Measurements from ENCODE around the gene AURKB.
"Not testable (repeated sequence)": the region's sequence is repeated elsewhere in the genome, so short reads cannot be mapped to it uniquely, and the experiment has no call there.

The AURKB gene

GRCh38 chr17:8209907-8210760 lies at the start of gene AURKB:
TSS of gene AURKB (minus strand) at chr17:8210575. CDS start at chr17:8210224, 351 bp downstream.
- Histone ChIP-seq H3K36me3 (ENCODE audit: insufficient read depth, low read length) (peaks cover 27% of the 10 kb centered on the region), H3K27me3 (ENCODE audit: insufficient read depth, low read length) (no peaks in the 10 kb centered on the region), H3K9me3 (ENCODE audit: low read length) (no peaks in the 10 kb centered on the region), H3K4me3 (ENCODE audit: low read length) (peak within 1 kb of the TSS; percentile 69), H2AFZ (ENCODE audit: low read depth, low read length) (peak within 1 kb of the TSS; percentile 85), H3K4me1 (ENCODE audit: insufficient read depth, low read length) (peaks cover 15% of the 10 kb centered on the region)

GRCh38 chr17:8257801-8258200 lies 47.4 kb upstream of the AURKB start:
- H3K27me3 ChIP-seq (ENCODE audit: insufficient read depth, low read length) = no peaks in the 10 kb centered on the region
- no peak overlapping the region for H2AFZ ChIP-seq (ENCODE audit: low read depth, low read length)
- H3K4me1 ChIP-seq (ENCODE audit: insufficient read depth, low read length) = no peaks in the 10 kb centered on the region
- peaks cover 2% of the 10 kb centered on the region for H3K9me3 ChIP-seq (ENCODE audit: low read length)
- H3K4me3 ChIP-seq (ENCODE audit: low read length) = no peak overlapping the region
- H3K36me3 ChIP-seq (ENCODE audit: insufficient read depth, low read length) = peaks cover 64% of the 10 kb centered on the region

- H3K4me1 ChIP-seq (ENCODE audit: insufficient read depth, low read length) = no peaks in the 10 kb centered on the region
- peaks cover 2% of the 10 kb centered on the region for H3K9me3 ChIP-seq (ENCODE audit: low read length)
- peaks cover 59% of the 10 kb centered on the region for H3K36me3 ChIP-seq (ENCODE audit: insufficient read depth, low read length)
- H3K27me3 ChIP-seq (ENCODE audit: insufficient read depth, low read length) = no peaks in the 10 kb centered on the region
- H3K4me3 ChIP-seq (ENCODE audit: low read length) = no peak overlapping the region
- no peak overlapping the region for H2AFZ ChIP-seq (ENCODE audit: low read depth, low read length)
These were observed 46.3 kb upstream of the AURKB start for GRCh38 chr17:8256691-8257090.

GRCh38 chr17:8256291-8256690 lies 45.9 kb upstream of the AURKB start:
- Histone ChIP-seq H3K9me3 (ENCODE audit: low read length) (peaks cover 2% of the 10 kb centered on the region), H3K27me3 (ENCODE audit: insufficient read depth, low read length) (no peaks in the 10 kb centered on the region), H3K4me1 (ENCODE audit: insufficient read depth, low read length) (no peaks in the 10 kb centered on the region), H3K4me3 (ENCODE audit: low read length) (no peak overlapping the region), H2AFZ (ENCODE audit: low read depth, low read length) (no peak overlapping the region), H3K36me3 (ENCODE audit: insufficient read depth, low read length) (peaks cover 59% of the 10 kb centered on the region)

GRCh38 chr17:8255499-8255898 lies 45.1 kb upstream of the AURKB start:
- Histone ChIP-seq H3K9me3 (ENCODE audit: low read length) (peaks cover 2% of the 10 kb centered on the region), H3K27me3 (ENCODE audit: insufficient read depth, low read length) (no peaks in the 10 kb centered on the region), H2AFZ (ENCODE audit: low read depth, low read length) (no peak overlapping the region), H3K36me3 (ENCODE audit: insufficient read depth, low read length) (peaks cover 53% of the 10 kb centered on the region), H3K4me1 (ENCODE audit: insufficient read depth, low read length) (peaks cover under 1% of the 10 kb centered on the region), H3K4me3 (ENCODE audit: low read length) (no peak overlapping the region)

- H3K4me1 ChIP-seq (ENCODE audit: insufficient read depth, low read length) = peaks cover 7% of the 10 kb centered on the region
- no peak overlapping the region for H3K4me3 ChIP-seq (ENCODE audit: low read length)
- H3K9me3 ChIP-seq (ENCODE audit: low read length) = no peaks in the 10 kb centered on the region
- peaks cover 47% of the 10 kb centered on the region for H3K36me3 ChIP-seq (ENCODE audit: insufficient read depth, low read length)
- H3K27me3 ChIP-seq (ENCODE audit: insufficient read depth, low read length) = no peaks in the 10 kb centered on the region
- H2AFZ ChIP-seq (ENCODE audit: low read depth, low read length) = no peak overlapping the region
These were observed 44.5 kb upstream of the AURKB start for GRCh38 chr17:8254881-8255280.

- Histone ChIP-seq H3K27me3 (ENCODE audit: insufficient read depth, low read length) (no peaks in the 10 kb centered on the region), H3K4me3 (ENCODE audit: low read length) (no peak overlapping the region), H3K36me3 (ENCODE audit: insufficient read depth, low read length) (peaks cover 44% of the 10 kb centered on the region), H3K4me1 (ENCODE audit: insufficient read depth, low read length) (peaks cover 11% of the 10 kb centered on the region), H3K9me3 (ENCODE audit: low read length) (no peaks in the 10 kb centered on the region), H2AFZ (ENCODE audit: low read depth, low read length) (no peak overlapping the region)
These were observed 43.4 kb upstream of the AURKB start for GRCh38 chr17:8253801-8254200.

GRCh38 chr17:8251411-8251810 lies 41.0 kb upstream of the AURKB start:
- Histone ChIP-seq H3K4me1 (ENCODE audit: insufficient read depth, low read length) (peaks cover 11% of the 10 kb centered on the region), H3K36me3 (ENCODE audit: insufficient read depth, low read length) (peaks cover 25% of the 10 kb centered on the region)
- not testable (repeated sequence) for H2AFZ ChIP-seq (ENCODE audit: low read depth, low read length); H3K9me3 ChIP-seq (ENCODE audit: low read length); H3K27me3 ChIP-seq (ENCODE audit: insufficient read depth, low read length); H3K4me3 ChIP-seq (ENCODE audit: low read length)

- peak overlapping the region; percentile 60 for H2AFZ ChIP-seq (ENCODE audit: low read depth, low read length)
- H3K36me3 ChIP-seq (ENCODE audit: insufficient read depth, low read length) = peaks cover 13% of the 10 kb centered on the region
- H3K9me3 ChIP-seq (ENCODE audit: low read length) = no peaks in the 10 kb centered on the region
- H3K4me1 ChIP-seq (ENCODE audit: insufficient read depth, low read length) = peaks cover 11% of the 10 kb centered on the region
- no peaks in the 10 kb centered on the region for H3K27me3 ChIP-seq (ENCODE audit: insufficient read depth, low read length)
- H3K4me3 ChIP-seq (ENCODE audit: low read length) = peak overlapping the region; percentile 86
These were observed 39.5 kb upstream of the AURKB start for GRCh38 chr17:8249621-8250500.

GRCh38 chr17:8248751-8249607 lies 38.6 kb upstream of the AURKB start, which contains the start of gene PFAS:
TSS of gene PFAS (plus strand) at chr17:8249289. CDS start at chr17:8253938, 4,649 bp downstream.
- peaks cover 11% of the 10 kb centered on the region for H3K4me1 ChIP-seq (ENCODE audit: insufficient read depth, low read length)
- H3K27me3 ChIP-seq (ENCODE audit: insufficient read depth, low read length) = no peaks in the 10 kb centered on the region
- no peaks in the 10 kb centered on the region for H3K9me3 ChIP-seq (ENCODE audit: low read length)
- peak within 1 kb of the TSS; percentile 60 for H2AFZ ChIP-seq (ENCODE audit: low read depth, low read length)
- peaks cover 10% of the 10 kb centered on the region for H3K36me3 ChIP-seq (ENCODE audit: insufficient read depth, low read length)
- H3K4me3 ChIP-seq (ENCODE audit: low read length) = peak within 1 kb of the TSS; percentile 86

- H3K4me1 ChIP-seq (ENCODE audit: insufficient read depth, low read length) = peaks cover 3% of the 10 kb centered on the region
- H3K4me3 ChIP-seq (ENCODE audit: low read length) = no peak overlapping the region
- no peaks in the 10 kb centered on the region for H3K27me3 ChIP-seq (ENCODE audit: insufficient read depth, low read length)
- H3K36me3 ChIP-seq (ENCODE audit: insufficient read depth, low read length) = peaks cover 11% of the 10 kb centered on the region
- no peaks in the 10 kb centered on the region for H3K9me3 ChIP-seq (ENCODE audit: low read length)
- no peak overlapping the region for H2AFZ ChIP-seq (ENCODE audit: low read depth, low read length)
These were observed 34.4 kb upstream of the AURKB start for GRCh38 chr17:8244768-8245167.

GRCh38 chr17:8243827-8244226 lies 33.5 kb upstream of the AURKB start:
- Histone ChIP-seq H3K27me3 (ENCODE audit: insufficient read depth, low read length) (no peaks in the 10 kb centered on the region), H3K9me3 (ENCODE audit: low read length) (no peaks in the 10 kb centered on the region), H3K4me1 (ENCODE audit: insufficient read depth, low read length) (no peaks in the 10 kb centered on the region), H2AFZ (ENCODE audit: low read depth, low read length) (no peak overlapping the region), H3K4me3 (ENCODE audit: low read length) (no peak overlapping the region), H3K36me3 (ENCODE audit: insufficient read depth, low read length) (peaks cover 19% of the 10 kb centered on the region)

All from neuron (in vitro differentiated cells).